ENCODE data around the gene HOPX. TPM values are rescaled to one million over a fixed set of nuclear protein-coding genes. Genes with fewer than 3 reads are reported as not detected.

HOPX gene
- total RNA-seq, 1 experiment from 2014 or later: 0.26 TPM

DNA sequence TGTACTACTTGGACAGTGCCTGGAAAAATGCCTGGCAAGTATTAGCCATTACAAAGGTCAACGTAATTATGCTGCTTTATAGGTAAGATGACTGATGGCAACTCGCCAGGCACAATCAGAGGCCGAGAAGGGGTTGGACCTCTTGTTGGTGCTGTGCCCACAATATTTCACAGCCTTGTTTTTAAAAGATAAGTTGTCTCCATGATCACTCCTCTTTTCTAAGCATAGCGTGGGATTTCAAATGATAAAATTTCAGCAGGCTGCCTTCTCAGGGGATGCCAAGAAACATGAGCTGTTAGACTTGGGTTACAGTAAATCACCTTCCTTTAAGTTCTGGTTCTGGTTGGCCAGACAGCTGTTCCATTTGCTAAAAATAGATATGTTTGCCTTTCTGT is 26.9 kb downstream of the HOPX start (continued):
- TF ChIP-seq CTCF (IDR thresholded peaks at IDR 0.05): no peak

- POLR2A ChIA-PET: no interaction called here
- CTCF ChIA-PET: interaction anchor here (0.8 to 1.9 kb wide), 3 partner anchors 35 to 183 kb away, joined by 3 to 9 read pairs (median 5); no protein-coding TSS in a partner anchor
- Mint-ChIP-seq H3K9me3 (peaks cover 3% of the 10 kb centered on the region), H3K4me1 (peaks cover 15% of the 10 kb centered on the region), H3K27ac (no peak overlapping the region), H3K4me3 (no peak overlapping the region), H3K27me3 (ENCODE audit: low read depth) (peaks cover 92% of the 10 kb centered on the region), H3K36me3 (no peaks in the 10 kb centered on the region)
- TF ChIP-seq SMAD4 (CRISPR knock-in tag; IDR thresholded peaks at IDR 0.05) (no peak), RORB (CRISPR knock-in tag; IDR thresholded peaks at IDR 0.05) (no peak), USF1 (CRISPR knock-in tag; IDR thresholded peaks at IDR 0.05) (no peak), EMX1 (CRISPR knock-in tag; IDR thresholded peaks at IDR 0.05) (no peak), FOXP1 (CRISPR knock-in tag; IDR thresholded peaks at IDR 0.05; ENCODE audit: borderline replicate concordance) (no peak), ZNF138 (CRISPR knock-in tag; conservative IDR thresholded peaks at IDR 0.05) (no peak), CBFB (CRISPR knock-in tag; IDR thresholded peaks at IDR 0.05; ENCODE audit: low read depth) (no peak), ARID4B (CRISPR knock-in tag; IDR thresholded peaks at IDR 0.05; ENCODE audit: borderline replicate concordance) (no peak), ZMAT4 (CRISPR knock-in tag; IDR thresholded peaks at IDR 0.05) (no peak), NR1H2 (CRISPR knock-in tag; IDR thresholded peaks at IDR 0.05) (no peak), ZSCAN18 (CRISPR knock-in tag; IDR thresholded peaks at IDR 0.05) (no peak), CREB1 (CRISPR knock-in tag; IDR thresholded peaks at IDR 0.05) (no peak), MYBL2 (CRISPR knock-in tag; IDR thresholded peaks at IDR 0.05) (no peak), MXD4 (CRISPR knock-in tag; IDR thresholded peaks at IDR 0.05; ENCODE audit: borderline replicate concordance) (no peak), SMAD3 (CRISPR knock-in tag; IDR thresholded peaks at IDR 0.05; ENCODE audit: borderline replicate concordance) (no peak)
- TF ChIP-seq, protein P1, sequence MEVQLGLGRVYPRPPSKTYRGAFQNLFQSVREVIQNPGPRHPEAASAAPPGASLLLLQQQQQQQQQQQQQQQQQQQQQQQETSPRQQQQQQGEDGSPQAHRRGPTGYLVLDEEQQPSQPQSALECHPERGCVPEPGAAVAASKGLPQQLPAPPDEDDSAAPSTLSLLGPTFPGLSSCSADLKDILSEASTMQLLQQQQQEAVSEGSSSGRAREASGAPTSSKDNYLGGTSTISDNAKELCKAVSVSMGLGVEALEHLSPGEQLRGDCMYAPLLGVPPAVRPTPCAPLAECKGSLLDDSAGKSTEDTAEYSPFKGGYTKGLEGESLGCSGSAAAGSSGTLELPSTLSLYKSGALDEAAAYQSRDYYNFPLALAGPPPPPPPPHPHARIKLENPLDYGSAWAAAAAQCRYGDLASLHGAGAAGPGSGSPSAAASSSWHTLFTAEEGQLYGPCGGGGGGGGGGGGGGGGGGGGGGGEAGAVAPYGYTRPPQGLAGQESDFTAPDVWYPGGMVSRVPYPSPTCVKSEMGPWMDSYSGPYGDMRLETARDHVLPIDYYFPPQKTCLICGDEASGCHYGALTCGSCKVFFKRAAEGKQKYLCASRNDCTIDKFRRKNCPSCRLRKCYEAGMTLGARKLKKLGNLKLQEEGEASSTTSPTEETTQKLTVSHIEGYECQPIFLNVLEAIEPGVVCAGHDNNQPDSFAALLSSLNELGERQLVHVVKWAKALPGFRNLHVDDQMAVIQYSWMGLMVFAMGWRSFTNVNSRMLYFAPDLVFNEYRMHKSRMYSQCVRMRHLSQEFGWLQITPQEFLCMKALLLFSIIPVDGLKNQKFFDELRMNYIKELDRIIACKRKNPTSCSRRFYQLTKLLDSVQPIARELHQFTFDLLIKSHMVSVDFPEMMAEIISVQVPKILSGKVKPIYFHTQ (CRISPR knock-in tag; IDR thresholded peaks at IDR 0.05): no peak
- TF ChIP-seq, protein P2, sequence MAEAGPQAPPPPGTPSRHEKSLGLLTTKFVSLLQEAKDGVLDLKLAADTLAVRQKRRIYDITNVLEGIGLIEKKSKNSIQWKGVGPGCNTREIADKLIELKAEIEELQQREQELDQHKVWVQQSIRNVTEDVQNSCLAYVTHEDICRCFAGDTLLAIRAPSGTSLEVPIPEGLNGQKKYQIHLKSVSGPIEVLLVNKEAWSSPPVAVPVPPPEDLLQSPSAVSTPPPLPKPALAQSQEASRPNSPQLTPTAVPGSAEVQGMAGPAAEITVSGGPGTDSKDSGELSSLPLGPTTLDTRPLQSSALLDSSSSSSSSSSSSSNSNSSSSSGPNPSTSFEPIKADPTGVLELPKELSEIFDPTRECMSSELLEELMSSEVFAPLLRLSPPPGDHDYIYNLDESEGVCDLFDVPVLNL (CRISPR knock-in tag; IDR thresholded peaks at IDR 0.05; ENCODE audit: borderline replicate concordance, low read depth): no peak
- TF ChIP-seq, protein P3, sequence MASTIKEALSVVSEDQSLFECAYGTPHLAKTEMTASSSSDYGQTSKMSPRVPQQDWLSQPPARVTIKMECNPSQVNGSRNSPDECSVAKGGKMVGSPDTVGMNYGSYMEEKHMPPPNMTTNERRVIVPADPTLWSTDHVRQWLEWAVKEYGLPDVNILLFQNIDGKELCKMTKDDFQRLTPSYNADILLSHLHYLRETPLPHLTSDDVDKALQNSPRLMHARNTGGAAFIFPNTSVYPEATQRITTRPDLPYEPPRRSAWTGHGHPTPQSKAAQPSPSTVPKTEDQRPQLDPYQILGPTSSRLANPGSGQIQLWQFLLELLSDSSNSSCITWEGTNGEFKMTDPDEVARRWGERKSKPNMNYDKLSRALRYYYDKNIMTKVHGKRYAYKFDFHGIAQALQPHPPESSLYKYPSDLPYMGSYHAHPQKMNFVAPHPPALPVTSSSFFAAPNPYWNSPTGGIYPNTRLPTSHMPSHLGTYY (CRISPR knock-in tag; IDR thresholded peaks at IDR 0.05): no peak
- ATAC-seq (no peak), DNase-seq (ENCODE audit: low spot score) (no peak)
Observed at GRCh38 chr4:56653461-56654237, 27.4 kb downstream of the HOPX start.

Measured in WTC11 (cell line).